ENCODE results near the gene ZSWIM1.

DNA sequence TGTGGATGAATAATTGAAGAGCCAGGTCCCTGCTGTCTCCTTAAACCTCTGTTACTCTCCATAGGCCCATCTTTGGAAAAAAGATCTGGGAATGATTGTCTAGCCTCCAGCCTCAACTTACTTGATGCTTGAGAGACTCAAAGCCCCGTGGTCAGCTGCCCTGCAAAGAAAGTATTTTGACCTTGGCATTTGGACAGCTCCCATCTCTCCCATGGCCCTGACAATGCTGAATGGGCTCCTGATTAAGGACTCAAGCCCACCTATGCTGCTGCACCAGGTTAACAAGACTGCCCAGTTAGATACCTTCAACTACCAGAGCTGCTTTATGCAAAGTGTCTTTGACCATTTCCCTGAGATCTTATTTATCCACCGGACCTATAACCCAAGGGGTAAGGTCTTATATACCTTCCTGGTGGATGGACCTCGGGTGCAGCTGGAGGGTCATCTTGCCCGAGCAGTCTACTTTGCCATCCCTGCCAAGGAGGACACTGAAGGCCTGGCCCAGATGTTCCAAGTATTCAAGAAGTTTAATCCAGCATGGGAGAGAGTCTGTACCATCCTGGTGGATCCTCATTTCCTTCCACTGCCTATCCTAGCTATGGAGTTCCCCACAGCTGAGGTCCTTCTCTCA is 1.6 kb downstream of the ZSWIM1 start:
- TF ChIP-seq, protein P1, sequence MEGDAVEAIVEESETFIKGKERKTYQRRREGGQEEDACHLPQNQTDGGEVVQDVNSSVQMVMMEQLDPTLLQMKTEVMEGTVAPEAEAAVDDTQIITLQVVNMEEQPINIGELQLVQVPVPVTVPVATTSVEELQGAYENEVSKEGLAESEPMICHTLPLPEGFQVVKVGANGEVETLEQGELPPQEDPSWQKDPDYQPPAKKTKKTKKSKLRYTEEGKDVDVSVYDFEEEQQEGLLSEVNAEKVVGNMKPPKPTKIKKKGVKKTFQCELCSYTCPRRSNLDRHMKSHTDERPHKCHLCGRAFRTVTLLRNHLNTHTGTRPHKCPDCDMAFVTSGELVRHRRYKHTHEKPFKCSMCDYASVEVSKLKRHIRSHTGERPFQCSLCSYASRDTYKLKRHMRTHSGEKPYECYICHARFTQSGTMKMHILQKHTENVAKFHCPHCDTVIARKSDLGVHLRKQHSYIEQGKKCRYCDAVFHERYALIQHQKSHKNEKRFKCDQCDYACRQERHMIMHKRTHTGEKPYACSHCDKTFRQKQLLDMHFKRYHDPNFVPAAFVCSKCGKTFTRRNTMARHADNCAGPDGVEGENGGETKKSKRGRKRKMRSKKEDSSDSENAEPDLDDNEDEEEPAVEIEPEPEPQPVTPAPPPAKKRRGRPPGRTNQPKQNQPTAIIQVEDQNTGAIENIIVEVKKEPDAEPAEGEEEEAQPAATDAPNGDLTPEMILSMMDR (IDR thresholded peaks at IDR 0.05): no peak
- TF ChIP-seq ZFX (IDR thresholded peaks at IDR 0.05; ENCODE audit: borderline replicate concordance): no peak
